ENCODE results near the gene SGMS2.
A peak's percentile ranks its signal among the peaks of the same experiment; 100 is the strongest.

The SGMS2 gene

GRCh38 chr4:107906458-107907100, 81.8 kb downstream of the SGMS2 start:
- H3K27ac Mint-ChIP-seq, result no peak overlapping the region
- H3K9me3 Mint-ChIP-seq, result peaks cover 7% of the 10 kb centered on the region
- H3K27me3 Mint-ChIP-seq (ENCODE audit: low read depth, poor library complexity), result no peaks in the 10 kb centered on the region
- no peak for DNase-seq
- peaks cover 8% of the 10 kb centered on the region for H3K36me3 Mint-ChIP-seq (ENCODE audit: low read depth)
- no peak overlapping the region for H3K4me3 Mint-ChIP-seq
- no peaks in the 10 kb centered on the region for H3K4me1 Mint-ChIP-seq
- no peak for TF ChIP-seq CTCF (IDR thresholded peaks at IDR 0.05)

GRCh38 chr4:107908377-107908776, 83.6 kb downstream of the SGMS2 start:
- no peak for TF ChIP-seq CTCF (IDR thresholded peaks at IDR 0.05)
- H3K27ac Mint-ChIP-seq, result no peak overlapping the region
- H3K9me3 Mint-ChIP-seq, result peaks cover 7% of the 10 kb centered on the region
- peaks cover 8% of the 10 kb centered on the region for H3K36me3 Mint-ChIP-seq (ENCODE audit: low read depth)
- DNase-seq, result no peak
- H3K27me3 Mint-ChIP-seq (ENCODE audit: low read depth, poor library complexity), result no peaks in the 10 kb centered on the region
- no peak overlapping the region for H3K4me3 Mint-ChIP-seq
- no peaks in the 10 kb centered on the region for H3K4me1 Mint-ChIP-seq

- no peak overlapping the region for H3K4me3 Mint-ChIP-seq
- H3K27me3 Mint-ChIP-seq (ENCODE audit: low read depth, poor library complexity), result no peaks in the 10 kb centered on the region
- no peaks in the 10 kb centered on the region for H3K4me1 Mint-ChIP-seq
- DNase-seq, result peak; percentile 48
- no peaks in the 10 kb centered on the region for H3K36me3 Mint-ChIP-seq (ENCODE audit: low read depth)
- TF ChIP-seq CTCF (IDR thresholded peaks at IDR 0.05), result peak; percentile 87
- no peaks in the 10 kb centered on the region for H3K9me3 Mint-ChIP-seq
- no peak overlapping the region for H3K27ac Mint-ChIP-seq
Observed at GRCh38 chr4:107913283-107913899, 88.7 kb downstream of the SGMS2 start.

- no peaks in the 10 kb centered on the region for H3K27me3 Mint-ChIP-seq (ENCODE audit: low read depth, poor library complexity)
- H3K4me3 Mint-ChIP-seq, result no peak overlapping the region
- no peaks in the 10 kb centered on the region for H3K4me1 Mint-ChIP-seq
Observed at GRCh38 chr4:107915220-107915619, 90.5 kb downstream of the SGMS2 start.

GRCh38 chr4:107916623-107917022, 91.9 kb downstream of the SGMS2 start:
- Mint-ChIP-seq H3K4me1 (no peaks in the 10 kb centered on the region), H3K36me3 (ENCODE audit: low read depth) (no peaks in the 10 kb centered on the region), H3K27ac (no peak overlapping the region), H3K4me3 (no peak overlapping the region), H3K9me3 (peaks cover 28% of the 10 kb centered on the region), H3K27me3 (ENCODE audit: low read depth, poor library complexity) (no peaks in the 10 kb centered on the region)
- no peak for DNase-seq
- TF ChIP-seq CTCF (IDR thresholded peaks at IDR 0.05), result no peak

More at GRCh38 chr4:107915220-107915619, 90.5 kb downstream of the SGMS2 start:
- H3K27ac Mint-ChIP-seq, result no peak overlapping the region
- no peaks in the 10 kb centered on the region for H3K36me3 Mint-ChIP-seq (ENCODE audit: low read depth)
- TF ChIP-seq CTCF (IDR thresholded peaks at IDR 0.05), result no peak
- no peak for DNase-seq
- peaks cover 16% of the 10 kb centered on the region for H3K9me3 Mint-ChIP-seq

- peaks cover 28% of the 10 kb centered on the region for H3K9me3 Mint-ChIP-seq
- H3K36me3 Mint-ChIP-seq (ENCODE audit: low read depth), result no peaks in the 10 kb centered on the region
- no peaks in the 10 kb centered on the region for H3K27me3 Mint-ChIP-seq (ENCODE audit: low read depth, poor library complexity)
- H3K4me1 Mint-ChIP-seq, result no peaks in the 10 kb centered on the region
- no peak overlapping the region for H3K27ac Mint-ChIP-seq
- DNase-seq, result no peak
- no peak overlapping the region for H3K4me3 Mint-ChIP-seq
- TF ChIP-seq CTCF (IDR thresholded peaks at IDR 0.05), result no peak
Observed at GRCh38 chr4:107917500-107917899, 92.8 kb downstream of the SGMS2 start.

Data from nephron progenitor cell (in vitro differentiated cells).